ENCODE measurements around the gene PSMD5.

GRCh38 chr9:120768886-120769285, 73.8 kb downstream of the PSMD5 start:
- TF ChIP-seq CTCF (conservative IDR thresholded peaks at IDR 0.05; ENCODE audit: low read depth, low read length) (no peak), USF2 (IDR thresholded peaks at IDR 0.05; ENCODE audit: low read depth, low read length) (no peak), POLR2A (IDR thresholded peaks at IDR 0.05; ENCODE audit: low read depth, low read length) (no peak), RCOR1 (IDR thresholded peaks at IDR 0.05; ENCODE audit: insufficient replicate concordance, low read length) (no peak), RAD21 (IDR thresholded peaks at IDR 0.05; ENCODE audit: low read length) (no peak)

All from IMR-90 (cell line).